Kidney (tissue), 14 donors: Measurements from ENCODE around the gene SEMA6B. TPM values are rescaled to one million over a fixed set of nuclear protein-coding genes. Genes with fewer than 3 reads are reported as not detected.

Experiments used
- DNase-seq, 5 donors: peaks; one replicate each; pipeline ENCODE4 v3.0.0-alpha.2; 2013 to 2020
- FAIRE-seq: peaks from 2 replicates; lab custom pipeline; 2012; peaks lifted over from hg19 to GRCh38; lab: Jason Lieb, UNC
- H3K27ac ChIP-seq, 2 donors: one replicate each; pipeline ENCODE4 v1.7.0; 2013; ENCODE audit warnings: low read depth in 2 of 2, low read length in 2 of 2, inconsistent platforms in 1 of 2
- H3K27me3 ChIP-seq: one replicate; pipeline ENCODE4 v1.7.1; 2013; ENCODE audit warnings: low read length, inconsistent platforms; ENCODE audit not compliant: control insufficient read depth, insufficient read depth
- H3K36me3 ChIP-seq, 3 donors: one replicate each; pipeline versions ENCODE4 v1.7.0 to v1.7.1; 2013; ENCODE audit warnings: low read length in 3 of 3, control low read depth in 1 of 3, inconsistent platforms in 1 of 3; ENCODE audit not compliant: insufficient read depth in 3 of 3, control insufficient read depth in 2 of 3
- H3K4me1 ChIP-seq, 3 donors: one replicate each; pipeline versions ENCODE4 v1.7.0 to v1.7.1; 2013; ENCODE audit warnings: low read length in 3 of 3, inconsistent platforms in 1 of 3, low read depth in 1 of 3; ENCODE audit not compliant: control insufficient read depth in 2 of 3, insufficient read depth in 2 of 3
- H3K4me3 ChIP-seq, 3 donors: one replicate each; pipeline versions ENCODE4 v1.7.0 to v1.8.1; 2013; ENCODE audit warnings: low read length in 3 of 3, control low read depth in 1 of 3, inconsistent platforms in 1 of 3
- H3K9ac ChIP-seq, 3 donors: one replicate each; pipeline versions ENCODE4 v1.7.0 to v1.7.1; 2013; ENCODE audit warnings: low read length in 3 of 3, control low read depth in 1 of 3, inconsistent platforms in 1 of 3
- H3K9me3 ChIP-seq, 3 donors: one replicate each; pipeline versions ENCODE4 v1.7.0 to v1.7.1; 2013; ENCODE audit warnings: low read length in 3 of 3, control low read depth in 1 of 3, inconsistent platforms in 1 of 3; ENCODE audit not compliant: control insufficient read depth in 2 of 3, insufficient read depth in 1 of 3
- intact Hi-C: fragments of 100-400 bp; cut with DNase I; formaldehyde crosslinking; loops from one replicate; pipeline ENCODE4 v1.11.1; 2022
- polyA plus RNA-seq: library from polyadenylated mRNA; stranded (reverse); fragments of 350-450 nt; fragmentation: Illumina TruSeq; extraction: RNeasy Lipid Tissue Mini Kit (QIAGEN cat#74804); gene quantifications from one replicate; pipeline ENCODE4 v1.2.3, GENCODE V29; 2014; ENCODE audit warnings: low read depth, low replicate concordance; ENCODE audit not compliant: insufficient read depth
- total RNA-seq: library from RNA; stranded (reverse); fragmentation: NEBNext Ultra II Directional; extraction: Animal tissue kit (Norgen Biotek cat#: 25700); gene quantifications from one replicate; pipeline ENCODE4 v1.2.1, GENCODE V29; 2021
- TF ChIP-seq, protein P1 (sequence below): IDR thresholded peaks from 3 replicates; pipeline ENCODE4 v1.5.1; 2012; ENCODE audit warnings: mild to moderate bottlenecking, moderate library complexity, borderline replicate concordance; ENCODE audit not compliant: insufficient read depth; ENCODE audit errors: extremely low read depth
- donor health status: control.
- donor health status: control.
- donor health status: control.
- donor health status: control.
- donor health status: control.
- donor health status: DM: yes; HTN: yes; CAD: no.
- donor health status: Normal renal cell carcinoma (clear cell type).

The SEMA6B gene
- total and polyA plus RNA-seq, 2 donors from 2014 or later: 2.6 to 17.7 TPM

DNA sequence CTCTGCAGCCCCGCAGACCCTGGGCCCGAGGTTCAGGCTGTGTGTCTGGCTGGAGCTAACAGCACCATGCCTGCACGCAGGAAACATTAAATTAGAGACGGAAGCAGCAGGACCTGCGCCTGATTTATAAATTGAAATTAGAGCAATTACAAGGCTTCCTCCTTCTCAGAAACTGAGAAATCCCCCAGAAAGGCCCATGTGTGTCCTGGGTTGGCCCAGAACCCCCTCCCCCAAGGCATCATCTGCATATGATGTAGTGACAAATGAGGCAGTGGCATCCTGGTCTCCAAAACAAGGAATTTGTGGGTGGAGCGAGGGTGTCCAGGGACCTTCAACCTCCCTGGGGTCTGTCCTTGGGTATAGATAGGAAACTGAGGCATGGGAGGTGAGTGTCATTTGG lies 27.2 kb upstream of the SEMA6B start:
- intact Hi-C loops: no loop called here
- FAIRE-seq: no peak
- Histone ChIP-seq H3K4me1 (no peaks in the 10 kb centered on the region), H3K9ac (no peak overlapping the region), H3K27ac (no peak overlapping the region), H3K36me3 (no peaks in the 10 kb centered on the region), H3K27me3 (no peaks in the 10 kb centered on the region), H3K9me3 (no peaks in the 10 kb centered on the region), H3K4me3 (no peak overlapping the region)
- TF ChIP-seq, protein P1, sequence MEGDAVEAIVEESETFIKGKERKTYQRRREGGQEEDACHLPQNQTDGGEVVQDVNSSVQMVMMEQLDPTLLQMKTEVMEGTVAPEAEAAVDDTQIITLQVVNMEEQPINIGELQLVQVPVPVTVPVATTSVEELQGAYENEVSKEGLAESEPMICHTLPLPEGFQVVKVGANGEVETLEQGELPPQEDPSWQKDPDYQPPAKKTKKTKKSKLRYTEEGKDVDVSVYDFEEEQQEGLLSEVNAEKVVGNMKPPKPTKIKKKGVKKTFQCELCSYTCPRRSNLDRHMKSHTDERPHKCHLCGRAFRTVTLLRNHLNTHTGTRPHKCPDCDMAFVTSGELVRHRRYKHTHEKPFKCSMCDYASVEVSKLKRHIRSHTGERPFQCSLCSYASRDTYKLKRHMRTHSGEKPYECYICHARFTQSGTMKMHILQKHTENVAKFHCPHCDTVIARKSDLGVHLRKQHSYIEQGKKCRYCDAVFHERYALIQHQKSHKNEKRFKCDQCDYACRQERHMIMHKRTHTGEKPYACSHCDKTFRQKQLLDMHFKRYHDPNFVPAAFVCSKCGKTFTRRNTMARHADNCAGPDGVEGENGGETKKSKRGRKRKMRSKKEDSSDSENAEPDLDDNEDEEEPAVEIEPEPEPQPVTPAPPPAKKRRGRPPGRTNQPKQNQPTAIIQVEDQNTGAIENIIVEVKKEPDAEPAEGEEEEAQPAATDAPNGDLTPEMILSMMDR: no peak
- DNase-seq: no peak

DNA sequence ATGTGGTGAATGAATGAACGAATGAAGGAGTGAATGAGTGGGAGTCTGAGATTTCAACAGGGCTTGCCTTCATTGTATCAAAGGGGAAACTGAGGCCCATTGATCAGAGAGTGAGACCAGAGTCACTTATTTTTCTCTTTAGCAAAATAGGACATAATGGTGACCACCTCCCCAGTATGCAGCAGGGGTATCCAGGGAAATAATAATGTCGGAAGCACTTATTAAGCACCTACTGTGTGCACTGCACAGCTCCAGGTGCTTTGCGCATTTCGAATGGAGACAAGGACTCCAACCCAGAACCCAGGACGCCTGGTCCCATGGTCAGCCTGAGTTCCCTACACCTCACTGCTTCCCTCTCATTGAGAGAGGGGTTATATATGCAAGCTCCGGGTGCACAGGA lies 26.8 kb upstream of the SEMA6B start:
- Histone ChIP-seq H3K27ac (no peak overlapping the region), H3K9me3 (no peaks in the 10 kb centered on the region), H3K9ac (no peak overlapping the region), H3K27me3 (no peaks in the 10 kb centered on the region), H3K36me3 (no peaks in the 10 kb centered on the region), H3K4me3 (no peak overlapping the region), H3K4me1 (no peaks in the 10 kb centered on the region)
- DNase-seq (no peak), FAIRE-seq (no peak)
- intact Hi-C loops: no loop called here
- TF ChIP-seq, protein P1: no peak

DNA sequence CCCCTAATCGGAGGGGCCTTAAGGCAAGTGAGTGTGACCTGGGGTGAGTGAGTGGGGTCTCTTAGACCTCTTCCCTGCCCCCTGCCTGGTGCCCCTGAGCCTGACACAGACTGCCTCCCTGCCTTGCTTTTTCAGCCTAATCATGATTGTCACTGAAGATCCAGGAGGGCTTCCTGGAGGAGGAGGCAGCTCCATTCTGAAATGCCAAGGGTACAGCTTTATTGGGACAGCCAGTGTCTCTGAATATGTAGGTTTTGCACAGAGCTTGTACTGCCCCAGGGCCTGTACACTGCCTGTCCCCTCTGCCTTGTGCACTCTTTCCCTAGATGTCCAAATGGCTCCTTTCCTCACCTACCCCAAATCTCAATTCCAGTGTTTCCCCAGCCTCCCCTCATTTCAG lies 26.1 kb upstream of the SEMA6B start:
- no peaks in the 10 kb centered on the region for H3K27me3 ChIP-seq
- TF ChIP-seq, protein P1: no peak
- no peak for FAIRE-seq
- no peak overlapping the region for H3K27ac ChIP-seq
- no peaks in the 10 kb centered on the region for H3K9me3 ChIP-seq
- no peaks in the 10 kb centered on the region for H3K4me1 ChIP-seq
- no peak overlapping the region for H3K9ac ChIP-seq
- no peak overlapping the region for H3K4me3 ChIP-seq
- intact Hi-C loops: no loop called here
- no peaks in the 10 kb centered on the region for H3K36me3 ChIP-seq
- no peak for DNase-seq
